Breast epithelium (tissue), 3 donors: ENCODE results near the gene CRYZL1.

Source experiments
- POLR2A ChIP-seq: fragments of 450-650 bp; IDR thresholded peaks from one replicate; pipeline ENCODE4 v1.6.1; 2016; ENCODE audit warnings: antibody characterized with exemption, mild to moderate bottlenecking, moderate library complexity
- TF ChIP-seq, protein P1 (sequence below), 3 donors: fragments of 450-650 bp; IDR thresholded peaks; one replicate each; pipeline ENCODE4 v1.5.1; 2016 to 2017; ENCODE audit warnings: antibody characterized with exemption in 3 of 3, mild to moderate bottlenecking in 3 of 3, moderate library complexity in 3 of 3

GRCh38 chr21:33568448-33568847 lies 73.1 kb downstream of the CRYZL1 start:
- TF ChIP-seq POLR2A = no peak
- TF ChIP-seq, protein P1, sequence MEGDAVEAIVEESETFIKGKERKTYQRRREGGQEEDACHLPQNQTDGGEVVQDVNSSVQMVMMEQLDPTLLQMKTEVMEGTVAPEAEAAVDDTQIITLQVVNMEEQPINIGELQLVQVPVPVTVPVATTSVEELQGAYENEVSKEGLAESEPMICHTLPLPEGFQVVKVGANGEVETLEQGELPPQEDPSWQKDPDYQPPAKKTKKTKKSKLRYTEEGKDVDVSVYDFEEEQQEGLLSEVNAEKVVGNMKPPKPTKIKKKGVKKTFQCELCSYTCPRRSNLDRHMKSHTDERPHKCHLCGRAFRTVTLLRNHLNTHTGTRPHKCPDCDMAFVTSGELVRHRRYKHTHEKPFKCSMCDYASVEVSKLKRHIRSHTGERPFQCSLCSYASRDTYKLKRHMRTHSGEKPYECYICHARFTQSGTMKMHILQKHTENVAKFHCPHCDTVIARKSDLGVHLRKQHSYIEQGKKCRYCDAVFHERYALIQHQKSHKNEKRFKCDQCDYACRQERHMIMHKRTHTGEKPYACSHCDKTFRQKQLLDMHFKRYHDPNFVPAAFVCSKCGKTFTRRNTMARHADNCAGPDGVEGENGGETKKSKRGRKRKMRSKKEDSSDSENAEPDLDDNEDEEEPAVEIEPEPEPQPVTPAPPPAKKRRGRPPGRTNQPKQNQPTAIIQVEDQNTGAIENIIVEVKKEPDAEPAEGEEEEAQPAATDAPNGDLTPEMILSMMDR (IDR thresholded peaks at IDR 0.05) = no peak
